Cortex of kidney (tissue), 1 donor: ENCODE measurements around the gene AIRE.
"Not testable (repeated sequence)": the region's sequence is repeated elsewhere in the genome, so short reads cannot be mapped to it uniquely, and the experiment has no call there.

Source experiments
- DNase-seq: peaks from one replicate; lab custom pipeline; 2025; lab: John Stamatoyannopoulos, UW

The AIRE gene

DNA sequence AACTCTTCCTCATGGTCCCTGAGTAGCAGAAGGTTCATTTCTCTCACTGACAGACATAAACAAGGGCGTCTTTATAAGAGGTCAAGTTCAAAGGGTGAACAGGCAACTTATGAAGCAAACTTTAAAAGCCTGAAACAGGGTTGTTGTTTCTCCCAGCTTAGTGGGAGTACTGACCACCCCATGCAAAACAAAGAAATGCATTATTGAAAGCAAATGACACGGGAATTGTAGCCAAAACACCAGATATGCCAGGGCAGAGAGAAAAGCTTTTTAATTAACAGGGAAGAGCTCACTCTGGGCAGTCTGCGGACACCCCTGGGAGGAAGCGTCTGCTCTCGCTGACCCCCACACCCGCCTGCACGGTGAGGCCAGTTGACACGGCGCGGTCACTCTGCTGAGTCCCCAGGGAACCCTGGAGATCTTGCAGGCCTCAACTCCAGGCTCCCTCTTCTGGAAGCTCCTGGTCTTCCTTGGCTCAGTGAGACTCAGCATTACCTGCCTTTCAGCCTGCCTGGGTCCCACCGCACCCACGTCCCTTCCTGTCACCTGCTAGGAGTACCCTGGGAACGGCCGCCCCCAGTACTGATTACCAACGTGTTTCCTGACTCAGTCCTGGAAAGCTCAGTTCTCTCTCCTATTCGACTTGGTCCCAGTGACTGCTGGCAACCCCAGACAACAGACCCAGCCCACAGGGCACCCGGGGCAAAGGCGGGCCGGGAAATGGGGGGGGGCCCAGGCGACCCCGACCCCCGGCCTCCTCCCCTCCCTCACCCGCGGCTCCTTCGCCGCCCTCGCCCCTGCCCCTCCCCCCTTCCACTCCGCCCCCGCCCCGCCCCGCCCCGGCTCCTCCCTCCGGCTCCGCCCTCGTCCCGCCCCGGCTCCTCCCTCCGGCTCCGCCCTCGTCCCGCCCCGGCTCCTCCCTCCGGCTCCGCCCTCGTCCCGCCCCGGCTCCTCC is 52.5 kb downstream of the AIRE start:
- no peak for DNase-seq

DNA sequence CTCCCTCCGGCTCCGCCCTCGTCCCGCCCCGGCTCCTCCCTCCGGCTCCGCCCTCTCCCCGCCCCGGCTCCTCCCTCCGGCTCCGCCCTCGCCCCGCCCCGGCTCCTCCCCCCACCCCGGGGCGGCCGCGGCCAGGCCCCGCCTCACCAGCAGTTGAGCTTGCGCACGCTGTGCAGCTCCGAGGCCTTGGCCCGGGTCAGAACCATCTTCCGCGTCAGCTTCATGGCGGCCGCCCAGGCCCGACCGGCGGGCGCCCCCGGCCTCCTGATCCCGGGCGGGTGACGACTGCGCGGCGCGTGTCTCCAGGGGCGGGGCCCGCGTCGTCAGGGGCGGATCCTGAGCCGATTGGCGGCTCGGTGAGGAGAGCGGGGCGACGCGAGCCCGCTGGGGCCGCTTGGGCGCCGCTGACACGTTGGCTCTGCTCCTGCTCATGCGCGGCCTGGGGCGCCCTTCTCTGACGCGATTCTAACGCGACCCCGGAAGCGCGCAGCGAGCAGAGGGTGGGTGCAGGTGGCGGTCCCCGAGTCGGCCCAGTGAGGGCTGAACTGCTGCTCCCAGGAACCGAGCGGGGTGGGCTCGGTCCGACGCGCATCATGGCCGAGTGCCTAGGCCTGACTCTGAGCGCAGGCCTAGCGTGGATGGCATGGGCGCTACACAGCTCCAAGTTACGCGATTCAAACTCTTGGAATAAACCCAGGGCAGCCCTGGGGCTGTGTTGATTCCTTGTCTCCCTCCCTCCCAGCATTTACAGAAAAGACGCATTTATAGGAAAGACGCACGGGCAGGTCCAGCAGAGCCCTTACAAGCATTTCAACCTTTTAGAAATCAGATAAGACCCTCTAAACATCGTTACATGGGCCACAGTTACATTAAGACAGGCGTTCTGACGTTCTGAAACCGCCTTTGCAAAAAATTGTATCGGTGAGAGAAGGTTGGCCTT is 53.6 kb downstream of the AIRE start, which contains the start of gene CFAP410:
TSS of gene CFAP410 (minus strand) at position 420 of the 940 bp plus-strand sequence. CDS start at position 224, 196 bp downstream.
- DNase-seq: peak; percentile 99

DNA sequence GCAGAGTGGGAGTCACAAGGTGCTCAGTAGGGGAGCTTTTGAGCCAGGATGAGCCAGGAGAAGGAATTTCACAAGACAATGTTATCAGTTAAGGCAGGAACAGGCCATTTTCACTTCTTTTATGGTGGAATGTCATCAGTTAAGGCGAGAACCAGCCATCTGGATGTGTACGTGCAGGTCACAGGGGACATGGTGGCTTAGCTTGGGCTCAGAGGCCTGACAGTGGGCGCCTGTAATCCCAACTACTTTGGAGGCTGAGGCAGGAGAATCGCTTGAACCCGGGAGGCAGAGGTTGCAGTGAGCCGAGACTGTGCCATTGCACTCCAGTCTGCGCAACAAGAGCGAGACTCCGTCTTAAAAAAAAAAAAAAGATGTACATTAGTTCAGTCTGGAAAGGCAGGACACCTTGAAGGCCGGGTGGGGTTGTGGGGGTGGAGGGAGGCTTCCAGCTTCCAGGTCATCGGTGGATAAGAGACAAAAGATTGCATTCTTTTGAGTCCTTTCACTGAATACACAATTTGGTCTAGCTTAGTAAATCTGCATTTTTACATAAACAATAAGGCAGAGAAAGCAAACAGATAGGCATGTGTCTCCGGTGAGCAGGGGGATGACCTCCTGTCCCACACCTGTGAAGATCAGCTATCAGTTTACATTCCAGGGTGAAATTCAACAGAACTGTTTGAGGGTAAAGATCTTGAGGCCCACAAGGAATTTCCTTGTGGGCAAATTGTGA is 56.2 kb downstream of the AIRE start:
- not testable (repeated sequence) for DNase-seq

DNA sequence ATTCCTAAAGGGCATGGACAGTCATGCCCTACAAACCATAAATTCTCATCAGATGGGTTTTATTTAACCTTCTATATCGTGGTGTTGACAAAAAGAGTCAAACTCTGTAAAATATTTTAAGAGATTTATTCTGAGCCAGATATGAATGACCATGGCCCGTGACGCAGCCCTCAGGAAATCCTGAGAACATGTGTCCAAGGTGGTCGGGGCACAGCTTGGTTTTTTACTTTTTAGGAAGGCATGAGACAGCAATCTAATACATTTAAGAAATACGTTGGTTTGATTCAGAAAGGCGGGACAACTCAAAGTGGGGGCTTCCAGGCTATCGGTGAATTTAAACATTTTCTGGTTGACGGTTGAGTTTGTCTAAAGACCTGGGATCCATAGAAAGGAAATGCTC is 57.3 kb downstream of the AIRE start:
- not testable (repeated sequence) for DNase-seq

DNA sequence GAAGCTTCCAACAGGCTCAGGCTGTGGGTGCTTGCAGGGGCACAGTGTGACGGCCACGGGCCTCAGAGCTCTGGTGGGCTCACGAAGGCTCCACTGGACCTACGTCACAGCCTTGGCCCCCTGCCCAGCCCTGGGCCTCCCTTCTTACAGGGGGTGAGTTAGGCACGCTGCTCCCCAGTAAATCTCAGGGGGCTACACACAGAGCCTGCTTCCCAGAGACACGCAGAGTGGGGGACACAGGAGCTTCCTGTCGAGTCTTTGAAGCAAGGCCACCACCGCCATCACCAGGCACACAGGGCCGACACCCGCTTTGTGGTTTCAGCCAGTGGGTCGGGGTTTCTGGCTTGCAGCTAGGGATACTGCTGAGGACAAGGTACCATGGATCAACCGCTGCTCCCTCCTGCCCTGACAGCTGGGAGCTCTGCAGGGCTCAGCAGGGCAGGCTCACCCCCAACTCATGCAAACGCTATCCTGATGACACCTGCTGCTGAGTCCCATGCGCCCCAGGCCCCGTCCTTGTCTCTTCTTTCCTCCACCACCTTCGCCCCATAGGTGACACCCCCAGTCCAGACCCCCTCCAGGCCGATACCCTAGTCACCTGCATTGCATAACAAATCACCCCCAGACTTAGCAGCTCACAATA is 59.0 kb downstream of the AIRE start:
- no peak for DNase-seq

DNA sequence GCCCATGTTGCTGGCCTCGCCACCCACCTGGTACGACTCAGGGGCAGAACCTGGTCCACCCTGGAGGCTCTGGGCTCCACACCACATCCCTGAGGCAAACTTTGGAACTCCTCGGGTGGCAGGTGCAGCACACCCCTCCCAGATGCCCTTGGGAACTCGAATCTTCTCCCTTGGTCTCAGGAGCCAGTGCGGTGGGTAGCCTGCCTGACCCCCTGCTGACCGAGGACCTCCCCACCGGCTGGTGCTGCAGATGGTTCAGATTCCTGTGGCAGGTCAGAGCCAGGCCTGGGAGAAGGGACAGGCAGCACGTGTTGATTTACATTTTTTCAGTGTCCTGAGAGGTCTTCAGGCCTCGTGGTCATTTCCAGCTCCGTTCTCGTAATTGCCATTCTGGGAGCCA is 59.8 kb downstream of the AIRE start:
- DNase-seq: no peak

DNA sequence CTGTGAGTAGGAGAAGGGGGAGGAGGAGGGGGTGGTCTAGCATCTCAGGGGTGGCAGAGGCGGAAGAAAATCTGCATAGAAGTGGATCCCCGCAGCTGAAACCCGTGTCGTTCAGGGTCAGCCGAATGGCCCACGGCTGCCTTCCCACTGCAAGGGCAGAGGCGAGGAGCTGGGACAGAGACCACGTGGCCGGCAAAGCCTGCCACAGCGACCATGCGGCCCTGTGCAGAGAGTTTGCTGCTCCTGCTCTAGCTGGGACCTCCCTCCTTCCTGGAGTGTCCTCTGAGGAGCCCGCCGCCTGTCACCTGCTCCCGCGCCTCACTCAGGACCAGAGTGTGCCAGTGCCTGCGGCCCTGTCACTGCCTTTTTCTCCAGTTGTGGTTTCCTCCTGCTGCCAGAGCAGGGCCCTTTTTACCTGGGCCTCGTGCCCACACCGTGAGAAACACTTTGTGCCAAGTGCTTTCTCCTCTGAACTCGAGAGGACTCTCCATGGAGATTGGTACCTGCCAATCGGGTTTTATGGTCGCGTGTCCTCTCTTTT is 62.3 kb downstream of the AIRE start:
- no peak for DNase-seq
